Activated T-cell treated with anti-CD3 and anti-CD28 coated beads for 48 hours (primary cell): ENCODE data around the gene IL13RA1.
"Not testable (repeated sequence)": the region's sequence is repeated elsewhere in the genome, so short reads cannot be mapped to it uniquely, and the experiment has no call there.

ENCODE experiments used
- DNase-seq: peaks from one replicate; pipeline ENCODE4 v3.0.0-alpha.2; 2020; ENCODE audit warnings: low read depth

IL13RA1 gene

DNA sequence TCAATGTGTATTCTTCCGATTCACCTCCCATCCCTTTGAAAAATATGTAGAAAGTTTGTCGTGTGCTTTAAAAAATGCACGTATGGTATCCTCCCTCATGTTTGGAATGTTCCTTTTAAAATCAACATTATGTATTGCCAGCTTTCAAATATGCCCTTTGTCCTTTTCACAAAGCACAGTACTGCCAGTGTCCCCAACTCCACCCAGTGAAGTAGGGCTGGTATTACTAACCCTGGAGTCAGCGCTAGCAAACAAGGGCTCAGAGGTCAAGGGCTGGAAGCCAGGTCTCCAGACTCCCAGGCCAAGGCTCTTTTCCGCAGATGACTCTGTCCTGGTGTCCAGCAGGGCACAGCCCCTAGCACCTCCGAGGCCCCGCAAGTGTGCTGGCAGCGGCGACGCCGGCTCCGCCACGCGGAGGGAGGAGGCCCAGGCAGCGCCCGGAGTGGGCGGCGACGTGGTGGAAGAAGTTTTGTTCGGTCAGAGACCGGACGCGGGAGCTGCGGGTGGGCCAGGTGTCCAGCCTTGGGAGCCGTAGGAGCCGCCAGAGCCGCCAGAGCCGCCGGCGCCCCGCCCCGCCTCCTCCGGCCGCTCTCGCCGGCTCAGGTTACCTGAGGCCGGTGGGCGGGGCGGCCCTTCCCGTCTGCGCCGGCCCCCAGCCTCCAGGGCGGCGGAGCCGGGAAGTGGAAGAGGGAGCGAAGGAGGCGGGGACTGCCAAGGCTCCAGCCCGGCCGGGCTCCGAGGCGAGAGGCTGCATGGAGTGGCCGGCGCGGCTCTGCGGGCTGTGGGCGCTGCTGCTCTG lies at the start of gene IL13RA1:
TSS of gene IL13RA1 (plus strand) at position 720 of the 799 bp plus-strand sequence. CDS start at position 753, 33 bp downstream.
- DNase-seq: peak; percentile 11

DNA sequence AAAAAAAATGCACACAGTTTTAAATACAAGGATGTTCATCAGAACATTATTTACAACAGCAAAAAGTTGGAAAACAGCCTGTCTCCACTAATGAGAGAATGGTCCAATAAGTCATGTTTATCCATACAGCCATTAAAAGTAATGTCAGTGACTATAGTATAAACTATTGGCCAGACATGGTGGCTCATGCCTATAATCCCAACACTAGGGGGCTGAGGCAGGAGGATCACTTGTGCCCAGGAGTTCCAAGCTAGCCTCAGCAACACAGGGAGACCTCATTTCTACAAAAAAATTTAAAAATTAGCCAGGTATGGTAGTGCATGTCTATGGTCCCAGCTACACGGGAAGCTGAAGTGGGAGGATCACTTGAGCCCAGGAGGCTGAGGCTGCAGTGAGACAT lies 48.1 kb upstream of the IL13RA1 start:
- no peak for DNase-seq

DNA sequence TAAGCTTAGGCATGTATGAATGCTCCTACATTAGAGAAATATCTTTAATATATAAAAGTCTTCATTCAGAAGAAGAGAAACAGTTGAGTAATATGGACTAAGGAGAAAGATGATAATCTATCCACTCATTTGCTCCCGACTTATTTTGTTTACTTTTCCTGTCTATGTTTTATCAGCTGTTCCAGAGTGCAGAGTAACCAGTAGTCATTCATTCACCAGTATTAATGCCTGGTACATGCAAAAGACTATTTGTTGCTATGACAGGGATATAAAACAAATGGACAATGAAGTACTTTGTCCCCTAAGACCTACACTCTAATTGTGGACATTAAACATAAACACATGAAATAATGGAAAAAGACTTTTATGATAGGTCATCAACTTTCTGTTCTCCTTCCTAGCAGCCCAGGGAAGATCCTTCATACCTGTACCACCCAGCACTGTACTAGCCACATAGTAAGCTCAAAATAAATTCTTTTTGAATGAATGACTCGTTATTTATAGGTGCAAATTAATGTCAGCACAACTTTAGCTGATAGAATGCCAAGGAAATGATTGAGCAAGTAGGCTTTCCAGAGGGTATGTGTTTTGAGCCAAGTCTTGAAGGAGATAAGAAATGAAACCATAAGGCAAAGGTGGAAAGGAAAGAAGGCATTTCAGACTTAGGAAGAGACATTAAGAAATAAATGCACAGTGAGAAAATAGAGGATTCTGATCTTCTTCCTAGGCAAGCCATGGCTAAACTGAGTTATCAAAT lies 45.0 kb upstream of the IL13RA1 start:
- no peak for DNase-seq

DNA sequence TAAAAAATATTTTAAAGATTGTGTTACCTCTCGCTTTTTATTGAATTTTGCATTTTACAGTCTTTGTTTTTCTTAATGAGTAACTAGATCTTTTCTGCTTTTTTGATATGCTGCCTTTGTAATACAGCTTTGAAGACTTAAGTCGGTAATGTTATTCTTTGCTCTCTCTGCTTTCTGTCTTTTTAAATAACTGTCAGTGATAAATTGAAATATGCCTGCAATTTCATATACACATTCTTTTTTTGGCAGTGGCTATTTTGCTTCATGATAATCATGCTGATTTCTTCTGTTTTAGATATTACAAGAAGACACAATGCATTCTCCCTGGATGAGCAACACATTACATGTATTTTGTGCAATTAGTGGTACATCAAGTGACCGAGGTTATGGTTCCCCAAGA lies 42.0 kb upstream of the IL13RA1 start:
- DNase-seq: no peak

DNA sequence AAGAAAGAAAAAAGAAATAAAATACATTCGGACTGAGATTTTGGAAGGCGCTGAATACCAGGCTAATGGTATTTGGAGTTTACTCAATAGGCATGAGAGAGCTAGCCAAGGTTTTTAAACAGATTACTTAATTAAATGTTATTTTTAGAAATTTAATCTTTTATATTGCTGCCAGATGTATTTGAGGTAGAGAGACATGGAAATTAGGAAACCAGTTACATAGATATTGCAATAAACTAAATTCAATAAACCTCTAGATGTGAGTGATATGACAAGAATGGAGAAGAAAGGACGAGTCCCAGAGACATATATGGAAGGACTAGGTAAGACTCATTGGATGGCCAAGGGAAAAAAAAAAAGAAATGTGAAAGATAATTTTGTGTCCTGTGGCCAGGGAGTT lies 38.5 kb upstream of the IL13RA1 start:
- no peak for DNase-seq

DNA sequence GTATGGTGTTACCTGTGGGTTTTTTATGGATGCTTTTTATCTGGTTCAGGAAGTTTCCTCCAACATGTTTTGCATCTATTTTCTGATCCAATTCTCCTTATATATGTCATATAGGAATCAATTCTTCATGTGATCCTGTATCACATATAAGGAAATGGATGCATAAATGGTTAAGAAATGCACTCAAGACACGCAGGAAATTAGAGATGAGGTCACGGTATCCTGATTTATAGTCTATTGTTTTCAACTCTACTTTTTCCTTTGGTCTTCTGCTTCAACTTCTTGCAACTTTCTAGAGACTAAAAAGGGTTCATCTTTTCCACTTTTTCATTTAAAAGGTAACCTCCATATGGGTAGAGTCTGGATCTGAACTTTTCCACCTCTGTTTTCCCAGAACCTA lies 33.6 kb upstream of the IL13RA1 start:
- no peak for DNase-seq

DNA sequence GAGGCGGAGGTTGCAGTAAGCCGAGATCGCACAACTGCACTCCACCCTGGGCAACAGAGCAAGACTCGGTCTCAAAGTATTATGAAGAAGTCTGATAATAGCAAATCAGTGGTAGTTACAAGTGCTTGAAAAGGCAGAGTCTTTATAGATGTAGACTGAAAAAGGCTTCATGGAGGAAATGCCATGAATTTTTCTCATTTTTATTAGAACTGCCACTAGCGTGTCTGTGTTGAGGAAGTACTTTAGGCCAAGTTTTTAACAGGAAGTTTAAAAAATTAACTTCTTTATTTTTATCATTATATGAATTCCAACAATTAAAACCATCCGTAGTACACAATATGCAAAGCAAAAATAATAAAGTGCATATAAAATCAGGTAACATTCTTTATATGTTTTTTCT lies 32.8 kb upstream of the IL13RA1 start:
- no peak for DNase-seq

DNA sequence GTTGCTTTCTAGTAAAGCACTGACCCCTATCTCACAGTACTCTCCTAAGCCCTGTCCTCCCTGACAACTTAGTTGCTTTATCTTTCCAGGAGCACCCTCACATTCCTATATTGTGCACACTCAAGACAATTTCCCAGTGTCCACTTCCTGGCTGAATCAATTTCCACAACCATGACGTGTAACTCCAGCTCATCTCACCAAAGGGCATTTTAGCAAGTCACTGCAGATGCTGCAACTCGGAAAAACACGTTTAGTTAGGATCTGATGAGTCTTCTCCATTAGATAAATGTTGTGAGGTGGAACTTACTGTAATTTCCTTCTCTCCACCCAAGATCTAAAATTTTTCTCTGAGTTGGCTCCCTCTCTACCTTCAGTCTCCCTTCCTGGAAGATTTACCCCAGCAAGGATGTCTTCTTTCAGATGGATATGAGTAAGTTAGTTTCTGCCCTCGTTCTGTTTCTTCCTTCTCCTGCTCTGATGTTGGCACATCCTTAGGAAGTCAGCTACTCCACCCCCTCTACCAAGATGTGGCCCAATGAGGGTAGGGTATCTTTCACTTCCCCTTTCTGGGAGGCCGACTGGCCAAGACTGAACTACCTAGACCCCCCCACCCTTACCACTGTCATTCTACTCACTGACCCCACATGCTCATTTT lies 28.8 kb upstream of the IL13RA1 start:
- DNase-seq: no peak

DNA sequence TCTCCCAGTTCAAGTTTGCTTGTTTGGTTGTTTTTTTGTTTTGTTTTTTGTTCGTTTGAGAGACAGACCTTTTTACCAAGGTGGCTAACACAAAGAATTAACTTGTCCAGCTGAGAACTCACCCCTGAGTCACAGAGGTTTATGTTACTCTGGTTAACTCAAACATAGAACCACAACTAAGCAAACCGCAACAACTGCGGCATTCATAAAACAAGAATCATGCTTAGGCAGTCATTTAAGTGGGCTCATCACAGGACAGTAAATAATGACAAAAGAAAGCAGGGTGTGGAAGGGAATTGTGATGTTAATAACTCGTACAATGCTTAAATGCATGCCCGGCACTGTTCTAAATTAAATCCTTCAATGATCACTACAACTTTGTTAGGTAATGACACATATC lies 24.7 kb upstream of the IL13RA1 start:
- DNase-seq: no peak

DNA sequence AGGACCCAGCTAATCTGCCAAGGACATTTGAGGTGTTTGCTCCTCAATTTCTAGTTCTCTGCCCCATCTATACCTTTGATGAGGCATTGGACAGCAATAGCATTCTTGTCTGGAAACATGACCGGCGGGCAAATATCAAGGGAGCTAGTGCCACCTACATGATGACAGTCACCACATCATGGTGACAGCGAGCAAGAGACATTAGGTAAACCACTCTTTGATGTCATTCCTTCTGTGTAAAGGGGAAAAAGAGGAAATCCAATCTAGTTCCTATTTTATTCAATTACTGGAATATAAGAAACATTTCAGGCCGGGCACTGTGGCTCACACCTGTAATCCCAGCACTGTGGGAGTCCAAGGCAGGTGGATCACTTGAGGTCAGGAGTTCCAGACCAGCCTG lies 20.7 kb upstream of the IL13RA1 start:
- no peak for DNase-seq

DNA sequence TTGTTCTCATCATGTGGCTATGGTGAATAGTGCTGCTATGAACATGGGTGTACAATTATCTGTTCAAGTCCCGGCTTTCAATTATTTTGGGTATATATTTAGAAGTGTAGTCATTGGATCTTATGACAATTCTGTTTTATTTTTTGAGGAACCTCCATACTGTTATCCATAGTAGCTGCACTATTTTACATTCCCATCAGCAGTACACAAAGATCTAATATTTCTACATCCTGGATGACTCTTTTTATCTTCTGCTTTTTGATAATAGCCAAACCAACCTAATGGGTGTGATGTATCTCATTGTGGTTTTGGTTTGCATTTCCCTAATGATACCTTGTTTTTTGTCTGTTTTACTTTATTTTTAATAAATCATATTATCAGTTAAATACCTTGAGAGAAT lies 12.9 kb upstream of the IL13RA1 start:
- DNase-seq: no peak

DNA sequence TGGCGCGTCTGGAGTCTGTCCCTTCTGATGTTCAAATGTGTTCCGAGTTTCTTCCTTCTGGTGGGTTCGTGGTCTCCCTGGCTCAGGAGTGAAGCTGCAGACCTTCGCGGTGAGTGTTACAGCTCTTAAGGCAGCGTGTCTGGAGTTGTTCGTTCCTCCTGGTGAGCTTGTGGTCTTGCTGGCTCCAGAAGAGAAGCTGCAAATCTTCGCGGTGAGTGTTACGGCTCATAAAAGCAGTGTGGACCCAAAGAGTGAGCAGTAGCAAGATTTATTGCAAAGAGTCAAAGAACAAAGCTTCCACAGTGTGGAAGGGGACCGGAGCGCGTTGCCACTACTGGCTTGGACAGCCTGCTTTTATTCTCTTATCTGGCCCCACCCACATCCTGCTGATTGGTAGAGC lies 11.5 kb upstream of the IL13RA1 start:
- DNase-seq: not testable (repeated sequence)

DNA sequence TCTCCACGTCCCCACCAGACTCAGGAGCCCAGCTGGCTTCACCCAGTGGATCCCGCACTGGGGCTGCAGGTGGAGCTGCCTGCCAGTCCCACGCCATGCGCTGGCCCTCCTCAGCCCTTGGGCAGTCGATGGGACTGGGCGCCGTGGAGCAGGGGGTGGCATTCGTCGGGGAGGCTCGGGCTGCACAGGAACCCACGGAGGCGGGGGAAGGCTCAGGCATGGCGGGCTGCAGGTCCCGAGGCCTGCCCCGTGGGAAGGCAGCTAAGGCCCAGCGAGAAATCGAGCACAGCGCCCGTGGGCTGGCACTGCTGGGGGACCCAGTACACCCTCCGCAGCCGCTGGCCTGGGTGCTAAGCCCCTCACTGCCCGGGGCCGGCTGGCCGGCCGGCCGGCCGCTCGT lies 10.6 kb upstream of the IL13RA1 start:
- DNase-seq: not testable (repeated sequence)

DNA sequence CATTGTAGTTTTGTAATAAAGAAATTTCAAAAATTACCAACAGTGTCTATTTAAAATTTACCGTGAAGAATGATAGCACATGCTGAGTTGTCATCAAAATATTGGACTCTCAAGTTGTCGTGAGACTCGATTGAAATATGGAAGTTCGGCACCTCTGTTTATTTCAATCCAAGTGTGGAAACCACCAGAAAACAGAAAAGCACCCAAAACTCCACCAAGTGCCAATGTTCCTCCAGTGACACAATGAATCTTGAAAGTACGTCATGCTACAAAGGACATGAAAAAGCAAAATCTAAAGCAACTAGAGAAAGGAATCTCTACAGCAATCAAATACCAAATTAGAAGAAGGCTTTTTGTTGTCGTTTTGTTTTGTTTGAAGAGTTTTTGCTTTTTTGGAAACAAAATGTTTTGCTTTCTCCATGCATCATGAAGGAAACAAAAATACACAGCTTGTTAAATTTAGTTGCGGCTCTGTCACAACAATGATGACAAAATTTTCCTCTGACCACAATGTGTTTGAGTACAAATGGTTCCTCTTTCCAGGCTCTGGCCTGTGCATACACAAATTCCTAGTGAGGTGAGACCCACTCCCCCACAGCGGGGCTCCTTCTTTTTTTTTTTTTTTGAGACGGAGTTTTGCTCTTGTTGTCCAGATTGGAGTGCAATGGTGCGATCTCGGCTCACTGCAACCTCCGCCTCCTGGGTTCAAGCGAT lies 9.6 kb upstream of the IL13RA1 start:
- DNase-seq: no peak

DNA sequence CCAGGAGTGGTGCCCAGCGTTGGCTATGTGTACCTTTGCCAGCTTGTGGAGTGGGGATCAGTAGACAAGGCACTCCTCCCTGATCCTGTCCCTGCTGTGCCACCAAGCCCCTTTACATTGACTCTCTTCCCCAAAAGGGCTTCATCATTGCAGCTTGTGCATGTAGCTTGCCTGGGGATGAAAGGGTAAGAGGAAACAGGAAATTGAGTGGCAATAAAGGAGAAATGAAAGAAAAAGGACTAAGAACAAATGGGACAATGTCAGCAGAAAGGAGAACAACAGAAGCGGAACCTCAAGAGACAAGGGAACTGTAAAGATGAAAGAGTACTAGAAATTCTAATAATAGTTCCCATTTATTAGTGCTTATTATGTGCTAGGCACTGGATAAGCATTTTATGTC lies 8.7 kb upstream of the IL13RA1 start:
- DNase-seq: no peak

DNA sequence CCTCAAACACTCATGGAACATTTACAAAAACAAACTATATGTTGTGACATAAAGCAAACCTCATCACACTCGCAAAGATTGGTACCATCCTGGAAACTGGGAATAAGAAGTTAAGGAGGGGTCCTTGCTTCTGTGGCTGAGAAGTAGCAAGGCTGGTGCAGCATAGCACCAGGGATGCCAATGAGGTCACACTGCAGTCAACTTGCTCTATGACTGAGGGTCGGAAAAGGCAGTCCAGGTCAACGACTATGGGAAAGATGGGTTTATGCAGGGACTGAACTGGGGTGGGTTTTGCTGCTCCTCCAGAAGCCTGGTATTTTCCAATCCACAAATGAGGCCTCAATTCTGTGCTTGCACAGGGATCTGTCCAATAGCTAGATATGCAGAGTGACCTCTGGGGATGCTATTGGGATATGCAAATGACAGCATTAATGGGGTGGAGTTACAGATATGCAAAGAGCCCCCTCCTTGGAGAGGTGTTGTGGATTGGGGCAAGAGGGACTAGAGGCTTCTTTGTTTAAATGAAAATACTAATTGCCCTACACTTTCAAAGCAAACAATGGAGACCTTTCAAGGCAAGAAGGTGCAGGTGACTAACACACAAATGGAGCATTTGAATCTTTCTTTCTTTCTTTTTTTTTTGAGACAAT lies 7.2 kb upstream of the IL13RA1 start:
- no peak for DNase-seq

DNA sequence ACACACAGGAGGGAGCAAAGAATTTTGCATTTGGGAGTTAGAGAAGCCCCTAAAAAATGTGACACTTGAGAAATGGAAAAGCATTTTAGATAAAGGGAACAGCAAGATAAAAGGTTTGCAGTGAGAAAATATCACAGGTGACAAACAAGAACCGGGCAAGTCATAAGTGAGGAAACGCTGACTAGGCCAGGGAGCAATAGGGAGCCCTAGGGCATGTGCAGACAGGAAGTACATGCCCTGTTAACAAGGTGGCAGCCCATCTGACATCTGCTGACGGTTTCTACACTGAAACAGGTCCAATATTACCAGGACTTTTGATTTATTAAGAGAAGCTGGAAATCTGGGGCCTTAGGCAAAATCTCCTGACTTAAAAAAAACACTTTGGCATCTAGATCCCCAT lies 4.0 kb upstream of the IL13RA1 start:
- no peak for DNase-seq

DNA sequence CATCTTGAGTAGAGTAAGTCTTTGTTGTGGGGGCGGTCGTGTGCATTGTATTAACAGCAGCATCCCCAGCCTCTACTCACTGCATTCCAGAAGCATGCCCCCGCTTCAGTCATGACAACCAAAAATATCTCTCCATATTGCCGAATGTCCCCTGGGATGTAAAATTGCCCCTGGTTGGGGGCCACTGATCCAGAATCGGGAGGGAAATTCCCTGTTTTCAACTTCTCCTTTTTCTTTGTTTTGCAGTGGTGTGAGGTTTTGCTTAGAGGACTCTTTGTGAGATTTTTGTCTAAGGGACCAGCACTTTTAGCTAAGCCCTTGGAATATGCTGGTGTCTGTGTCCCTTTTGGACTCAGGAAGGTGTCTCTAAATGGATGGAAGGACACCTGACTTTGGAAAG lies 3.0 kb upstream of the IL13RA1 start:
- DNase-seq: no peak

DNA sequence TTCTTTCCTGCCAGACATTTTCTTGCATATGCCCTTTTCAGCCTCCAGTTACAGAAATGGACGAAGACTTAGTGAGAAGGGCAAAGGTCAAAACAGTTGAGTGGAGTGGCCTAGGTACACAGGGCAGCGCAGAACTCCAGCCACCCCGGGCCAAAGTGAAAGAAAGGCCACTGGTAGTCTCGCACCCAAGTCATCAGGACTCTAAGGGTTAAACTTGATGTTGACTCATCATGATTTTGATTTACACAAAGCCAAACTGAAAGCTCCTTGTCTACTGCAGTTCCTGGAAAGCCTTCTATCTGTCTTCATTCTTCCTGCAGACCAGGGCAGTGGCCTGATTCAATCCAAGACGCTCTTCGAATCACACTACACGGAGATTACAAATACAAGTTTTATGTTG lies 2.6 kb upstream of the IL13RA1 start:
- DNase-seq: no peak

DNA sequence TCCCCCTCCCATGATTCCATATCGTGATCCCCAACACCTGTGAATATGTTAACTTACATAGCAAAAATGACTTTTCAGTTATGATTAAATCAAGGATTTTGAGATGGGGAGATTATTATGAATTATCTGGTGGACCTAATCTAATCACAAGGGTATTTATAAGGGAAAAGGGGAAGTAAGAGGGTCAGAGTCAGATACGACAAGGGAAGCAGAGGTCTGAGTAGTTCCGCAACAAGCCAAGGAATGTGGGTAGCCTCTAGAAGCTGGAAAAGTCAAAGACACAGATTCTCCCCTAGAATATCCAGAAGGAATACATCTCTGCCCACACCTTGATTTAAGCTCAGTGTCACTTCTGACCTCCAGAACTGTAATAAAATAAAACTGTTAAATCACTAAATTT lies 1.0 kb upstream of the IL13RA1 start:
- no peak for DNase-seq

DNA sequence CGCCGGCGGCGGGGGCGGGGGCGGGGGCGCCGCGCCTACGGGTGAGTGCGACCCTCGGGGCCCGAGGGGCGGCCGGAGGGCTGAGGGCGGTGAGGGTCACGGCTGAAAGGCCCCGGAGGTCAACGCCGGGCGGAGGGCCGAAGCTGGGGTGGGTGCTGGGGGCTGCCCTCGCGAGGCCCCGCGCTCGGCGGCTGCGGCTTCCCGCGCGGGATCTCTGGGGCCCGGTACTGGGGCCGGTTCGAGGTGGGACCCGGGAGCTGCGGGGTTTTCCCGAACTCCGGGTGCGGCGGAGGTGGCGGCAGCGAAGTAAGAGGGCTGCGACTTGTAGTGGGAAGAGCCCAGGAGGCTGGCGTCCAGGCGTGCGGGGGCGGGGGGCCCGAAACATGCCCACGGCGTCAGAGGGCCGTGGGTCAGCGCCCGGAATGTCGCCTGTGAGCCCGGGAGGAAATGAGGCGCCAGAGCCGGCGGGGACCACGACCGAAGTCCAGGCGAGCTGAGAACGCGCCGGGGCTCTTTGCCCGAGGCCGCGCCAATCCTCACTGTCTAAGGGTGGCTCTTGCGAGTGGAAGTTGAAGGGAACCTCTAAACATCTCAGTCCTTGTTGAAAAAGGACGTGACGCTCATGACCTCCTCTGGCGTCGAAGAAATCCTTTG lies 407 bp downstream of the IL13RA1 start:
- no peak for DNase-seq
